K562 (cell line): Measurements from ENCODE around the gene CEP350. TPM values are rescaled to one million over a fixed set of nuclear protein-coding genes. Genes with fewer than 3 reads are reported as not detected.

Experiments used
- ATAC-seq: fragments of 200-7000 bp; cut with Tn5 transposase; 3 replicates; pipeline ENCODE4 v1.9.1; 2020; ENCODE audit warnings: moderate library complexity
- BruUV-seq: library from RNA; stranded (reverse); fragments of 400-500 nt; replicated peaks from 2 replicates; lab custom pipeline; 2021; lab: Mats Ljungman, UMichigan
- CTCF ChIA-PET: fragments of 300-600 bp; formaldehyde crosslinking; extraction: SDS; loops from one replicate; lab custom pipeline; 2021; ENCODE audit warnings: low intra/inter-chr PET ratio; lab: Yijun Ruan, JAX
- POLR2A ChIA-PET: fragments of 300-600, 350-650 bp; sonication (Branson Sonifier 250); formaldehyde crosslinking; extraction: SDS; loops from one replicate; lab custom pipeline; 2021; ENCODE audit warnings: antibody characterized with exemption, inconsistent platforms; lab: Yijun Ruan, JAX
- DNase-seq, 4 experiments: peaks; one replicate each; pipeline versions ENCODE4 v3.0.0 to v3.0.0-alpha.2; 2011 to 2018; ENCODE audit warnings: low spot score in 3 of 4, mixed read lengths in 3 of 4; ENCODE audit errors: extremely low read depth in 1 of 4
- FAIRE-seq: peaks from 2 replicates; lab custom pipeline; 2011; peaks lifted over from hg19 to GRCh38; lab: Jason Lieb, UNC
- H2AFZ ChIP-seq: 2 replicates; pipeline ENCODE4 v1.6.0; 2011; ENCODE audit warnings: low read depth, low read length, control low read depth, inconsistent platforms
- H3K27ac ChIP-seq: fragments of 200-600 bp; 3 replicates; pipeline ENCODE4 v1.8.0; 2011; ENCODE audit warnings: low read depth, mild to moderate bottlenecking, control low read depth, inconsistent platforms, low read length, moderate library complexity, mixed read lengths; ENCODE audit errors: extremely low read depth
- H3K27me3 ChIP-seq, 2 experiments: fragments of 300-600 bp in 1 of 2; 2 replicates in 1 of 2; 3 replicates in 1 of 2; pipeline versions ENCODE4 v1.6.0 to v1.8.0; 2011; ENCODE audit warnings: inconsistent platforms in 2 of 2, low read length in 2 of 2, mild to moderate bottlenecking in 1 of 2, mixed read lengths in 1 of 2, moderate library complexity in 1 of 2; ENCODE audit not compliant: control insufficient read depth in 2 of 2, insufficient read depth in 2 of 2
- H3K36me3 ChIP-seq: fragments of 300-600 bp; 3 replicates; pipeline ENCODE4 v1.8.0; 2011; ENCODE audit warnings: mild to moderate bottlenecking, low read length, inconsistent platforms; ENCODE audit not compliant: control insufficient read depth, insufficient read depth
- H3K4me1 ChIP-seq, 2 experiments: fragments of 200-600 bp in 1 of 2; replicated peaks in 1 of 2; 2 replicates in 1 of 2; 3 replicates in 1 of 2; pipeline versions ENCODE4 v1.5.1 to v1.8.0; 2011; ENCODE audit warnings: inconsistent platforms in 2 of 2, low read length in 2 of 2, mild to moderate bottlenecking in 1 of 2, mixed read lengths in 1 of 2, moderate library complexity in 1 of 2; ENCODE audit not compliant: control insufficient read depth in 2 of 2, insufficient read depth in 2 of 2
- H3K4me2 ChIP-seq: 2 replicates; pipeline ENCODE4 v1.6.1; 2011; ENCODE audit warnings: low read length, control low read depth, inconsistent platforms, mixed read lengths; ENCODE audit not compliant: insufficient read depth
- H3K4me3 ChIP-seq: fragments of 200-600 bp; sonication (generic), shearing (Covaris generic); 2 replicates; pipeline ENCODE4 v1.5.1; 2016; ENCODE audit warnings: control low read depth, inconsistent platforms
- H3K79me2 ChIP-seq: fragments of 200-600 bp; 3 replicates; pipeline ENCODE4 v1.8.0; 2011; ENCODE audit warnings: low read length, inconsistent platforms; ENCODE audit not compliant: control insufficient read depth, insufficient read depth
- H3K9ac ChIP-seq, 2 experiments: 2 replicates each; pipeline versions ENCODE4 v1.6.0 to v1.6.1; 2011; ENCODE audit warnings: low read depth in 2 of 2, low read length in 2 of 2, control low read depth in 1 of 2, inconsistent platforms in 1 of 2, mild to moderate bottlenecking in 1 of 2, mixed read lengths in 1 of 2; ENCODE audit not compliant: insufficient read depth in 1 of 2
- H3K9me1 ChIP-seq: one replicate; pipeline ENCODE4 v1.6.0; 2011; ENCODE audit warnings: inconsistent platforms, mild to moderate bottlenecking, low read length, moderate library complexity; ENCODE audit not compliant: control insufficient read depth, insufficient read depth
- H3K9me3 ChIP-seq: replicated peaks from 2 replicates; pipeline ENCODE4 v1.5.1; 2011; ENCODE audit warnings: low read depth, low read length, inconsistent platforms; ENCODE audit not compliant: control insufficient read depth, insufficient read depth
- H4K20me1 ChIP-seq: replicated peaks from 2 replicates; pipeline ENCODE4 v1.6.1; 2011; ENCODE audit warnings: low read length, inconsistent platforms, mixed read lengths; ENCODE audit not compliant: control insufficient read depth, insufficient read depth
- ARHGAP35 ChIP-seq: fragments of 450-650 bp; IDR thresholded peaks from 2 replicates; pipeline ENCODE4 v1.6.1; 2018; ENCODE audit not compliant: partially characterized antibody
- CEBPG ChIP-seq, 3 experiments: fragments of 200-800 bp in 1 of 3; sonication (Bioruptor generic) in 1 of 3; sonication (generic) in 1 of 3; formaldehyde crosslinking in 1 of 3; IDR thresholded peaks in 2 of 3; conservative IDR thresholded peaks in 1 of 3; 2 replicates each; pipeline versions ENCODE4 v1.6.1 to v1.8.0; 2016 to 2022; ENCODE audit warnings: missing compliant biosample characterization in 2 of 3, missing genetic modification characterization in 2 of 3, mild to moderate bottlenecking in 1 of 3, missing genetic modification reagents in 1 of 3
- TOE1 ChIP-seq, 2 experiments: fragments of 450-650 bp in 1 of 2; sonication (generic) in 1 of 2; formaldehyde crosslinking in 1 of 2; IDR thresholded peaks; 2 replicates each; pipeline versions ENCODE4 v1.7.1 to v1.8.0; 2016 to 2022; ENCODE audit warnings: borderline replicate concordance in 2 of 2, mild to moderate bottlenecking in 2 of 2, antibody characterized with exemption in 1 of 2, inconsistent platforms in 1 of 2, low read depth in 1 of 2, missing genetic modification reagents in 1 of 2, moderate library complexity in 1 of 2
- UBTF ChIP-seq, 2 experiments: IDR thresholded peaks; 2 replicates each; pipeline ENCODE4 v1.6.1; 2012; ENCODE audit warnings: improper control_type of control experiment in 2 of 2, low read depth in 2 of 2, low read length in 2 of 2, borderline replicate concordance in 1 of 2
- WGBS: fragments of 100-300 bp; shearing (Covaris generic); methylation state at CpG from one replicate; pipeline ENCODE4 v1.1.6; 2016; ENCODE audit warnings: low coverage, mixed read lengths; ENCODE audit not compliant: insufficient coverage; ENCODE audit errors: missing lambda C conversion rate; 5-methylcytosine and 5-hydroxymethylcytosine counted together
- in situ Hi-C: fragments of 300-500 bp; cut with MboI; formaldehyde crosslinking; loops from 4 replicates; pipeline ENCODE4 v1.15.0; 2018; ENCODE audit warnings: inconsistent platforms, mixed read lengths
- intact Hi-C: fragments of 100-400 bp; cut with micrococcal nuclease; formaldehyde crosslinking; loops from 2 replicates; pipeline ENCODE4 v1.14.2; 2022
- polyA plus RNA-seq, 8 experiments: library from polyadenylated mRNA; depleted of rRNA in 4 of 8; stranded (reverse) in 5 of 8; unstranded in 3 of 8; fragments of >200 nt; fragmentation: Nextera tagmentation in 2 of 8; fragmentation: Illumina TruSeq in 1 of 8; extraction: Ambion mirVana in 2 of 8; extraction: Trizol in 1 of 8; gene quantifications; 2 replicates each; pipeline versions ENCODE4 v1.2.1 to v1.2.3, GENCODE V29; 2011 to 2014; ENCODE audit warnings: inconsistent platforms in 1 of 8, missing spikeins in 1 of 8
- total RNA-seq, 7 experiments: library from RNA; depleted of rRNA in 6 of 7; stranded (reverse); fragments of >200 nt in 6 of 7; fragmentation: Illumina TruSeq in 2 of 7; extraction: Trizol in 2 of 7; gene quantifications; 2 replicates each; pipeline versions ENCODE4 v1.2.1 to v1.2.3, GENCODE V29; 2011 to 2021; ENCODE audit warnings: low replicate concordance in 1 of 7
- TF ChIP-seq, protein P1 (sequence below): fragments of 450-650 bp; formaldehyde crosslinking; IDR thresholded peaks from 2 replicates; pipeline ENCODE4 v1.4.0; 2020; ENCODE audit warnings: mild to moderate bottlenecking
- TF ChIP-seq, protein P2 (sequence below): fragments of 250-450 bp; sonication (Bioruptor Pico); IDR thresholded peaks from 2 replicates; pipeline ENCODE4 v1.8.0; 2022; ENCODE audit warnings: moderate library complexity, mild to moderate bottlenecking, inconsistent platforms

Gene CEP350
- total and polyA plus RNA-seq, 9 of the 15 experiments (the other 6 are each of a cell fraction or from before 2014, with no cell fraction given): 8.3 to 64.3 (median 28.0) TPM

DNA sequence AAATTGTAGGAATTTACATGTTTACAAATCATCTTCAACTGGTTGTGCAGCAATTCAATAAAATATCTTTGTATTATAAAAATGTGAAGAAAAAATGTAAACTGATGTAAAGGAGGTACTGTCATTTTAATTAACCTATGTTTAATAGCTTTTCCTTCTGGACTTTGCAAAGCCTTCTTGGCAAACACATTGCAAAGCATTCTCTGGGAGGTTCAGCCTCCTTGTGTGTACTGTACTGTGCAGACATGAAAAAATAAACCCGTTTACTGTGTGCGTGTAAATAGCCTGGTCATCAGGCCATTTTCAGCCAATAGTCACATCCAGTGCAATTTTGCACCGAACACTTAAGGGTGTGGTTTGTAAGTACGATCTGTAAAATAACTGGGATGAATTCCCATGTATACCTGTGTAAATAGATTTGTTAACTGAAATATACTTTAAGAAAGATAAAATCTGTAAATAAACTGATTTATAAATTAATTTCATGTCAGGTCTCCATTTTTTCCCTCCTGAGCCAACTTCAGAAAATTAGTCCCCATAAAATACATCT lies 159.9 kb downstream of the CEP350 start:
- in situ Hi-C loops (no loop called here), intact Hi-C loops (no loop called here)
- Histone ChIP-seq H4K20me1 (0 out of 2 replicates have a peak, but pooled peaks cover 5% of the 10 kb centered on the region), H3K9me1 (no peaks in the 10 kb centered on the region), H3K27me3 (no peaks in the 10 kb centered on the region), H3K4me3 (no peak overlapping the region), H3K4me2 (no peak overlapping the region), H3K36me3 (peaks cover 33% of the 10 kb centered on the region), H3K27ac (no peak overlapping the region), H2AFZ (no peak overlapping the region), H3K79me2 (no peaks in the 10 kb centered on the region), H3K9me3 (no peaks in the 10 kb centered on the region), H3K4me1 (peaks cover 11 to 14% of the 10 kb centered on the region in 2 experiments; a peak in 4 of 5 replicates), H3K9ac (no peak overlapping the region)
- ChIA-PET CTCF (no interaction called here), POLR2A (interaction anchor here (1.1 kb wide), 1 partner anchor 23 kb away, joined by 3 read pairs; no protein-coding TSS in a partner anchor)
- ATAC-seq: no peak
- 91% methylated on average over 4 of the region's 4 CpGs for WGBS
- no peak for FAIRE-seq
- TF ChIP-seq UBTF (IDR thresholded peaks at IDR 0.05; ENCODE audit: borderline replicate concordance in 1 of 2, low read depth in 2 of 2, low read length in 2 of 2) (no peak), ARHGAP35 (no peak), TOE1 (IDR thresholded peaks at IDR 0.05; ENCODE audit: borderline replicate concordance) (no peak), TOE1 (CRISPR knock-in tag; IDR thresholded peaks at IDR 0.05; ENCODE audit: borderline replicate concordance, low read depth) (no peak), CEBPG (CRISPR knock-in tag; IDR thresholded peaks at IDR 0.05) (no peak), CEBPG (tag; conservative IDR thresholded peaks at IDR 0.05 in 1 of 2, IDR thresholded peaks at IDR 0.05 in 1 of 2) (no peak)
- TF ChIP-seq, protein P1, sequence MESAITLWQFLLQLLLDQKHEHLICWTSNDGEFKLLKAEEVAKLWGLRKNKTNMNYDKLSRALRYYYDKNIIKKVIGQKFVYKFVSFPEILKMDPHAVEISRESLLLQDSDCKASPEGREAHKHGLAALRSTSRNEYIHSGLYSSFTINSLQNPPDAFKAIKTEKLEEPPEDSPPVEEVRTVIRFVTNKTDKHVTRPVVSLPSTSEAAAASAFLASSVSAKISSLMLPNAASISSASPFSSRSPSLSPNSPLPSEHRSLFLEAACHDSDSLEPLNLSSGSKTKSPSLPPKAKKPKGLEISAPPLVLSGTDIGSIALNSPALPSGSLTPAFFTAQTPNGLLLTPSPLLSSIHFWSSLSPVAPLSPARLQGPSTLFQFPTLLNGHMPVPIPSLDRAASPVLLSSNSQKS (CRISPR knock-in tag): no peak
- TF ChIP-seq, protein P2, sequence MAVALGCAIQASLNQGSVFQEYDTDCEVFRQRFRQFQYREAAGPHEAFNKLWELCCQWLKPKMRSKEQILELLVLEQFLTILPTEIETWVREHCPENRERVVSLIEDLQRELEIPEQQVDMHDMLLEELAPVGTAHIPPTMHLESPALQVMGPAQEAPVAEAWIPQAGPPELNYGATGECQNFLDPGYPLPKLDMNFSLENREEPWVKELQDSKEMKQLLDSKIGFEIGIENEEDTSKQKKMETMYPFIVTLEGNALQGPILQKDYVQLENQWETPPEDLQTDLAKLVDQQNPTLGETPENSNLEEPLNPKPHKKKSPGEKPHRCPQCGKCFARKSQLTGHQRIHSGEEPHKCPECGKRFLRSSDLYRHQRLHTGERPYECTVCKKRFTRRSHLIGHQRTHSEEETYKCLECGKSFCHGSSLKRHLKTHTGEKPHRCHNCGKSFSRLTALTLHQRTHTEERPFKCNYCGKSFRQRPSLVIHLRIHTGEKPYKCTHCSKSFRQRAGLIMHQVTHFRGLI (CRISPR knock-in tag): no peak
- DNase-seq: no peak
- BruUV-seq: no TSS peak
